Stimulated activated effector memory CD8-positive, alpha-beta T cell treated with anti-CD3 and anti-CD28 coated beads, Interleukin-12 subunit alpha, Interleukin-12 subunit beta, amount 100 ng/mL, for 72 hours (primary cell): ENCODE data around the gene CD151.

Source experiments
- ATAC-seq: fragments of 150-1000 bp; cut with Tn5 transposase; 2 replicates; pipeline ENCODE4 v1.10.0; 2021
- DNase-seq, 2 donors: peaks; one replicate each; pipeline ENCODE4 v3.0.0; 2021 to 2022; ENCODE audit warnings: low spot score in 2 of 2
- H3K27ac Mint-ChIP-seq: one replicate; pipeline ENCODE4 v1.8.0; 2022; ENCODE audit warnings: mild to moderate bottlenecking, mixed read lengths
- H3K36me3 Mint-ChIP-seq: one replicate; pipeline ENCODE4 v1.8.0; 2022; ENCODE audit warnings: mild to moderate bottlenecking, mixed read lengths
- H3K4me1 Mint-ChIP-seq: one replicate; pipeline ENCODE4 v1.8.0; 2022; ENCODE audit warnings: mixed read lengths
- H3K4me3 Mint-ChIP-seq: one replicate; pipeline ENCODE4 v1.8.0; 2022; ENCODE audit warnings: mild to moderate bottlenecking, mixed read lengths
- H3K9me3 Mint-ChIP-seq: one replicate; pipeline ENCODE4 v1.8.0; 2022; ENCODE audit warnings: mixed read lengths

CD151 gene

DNA sequence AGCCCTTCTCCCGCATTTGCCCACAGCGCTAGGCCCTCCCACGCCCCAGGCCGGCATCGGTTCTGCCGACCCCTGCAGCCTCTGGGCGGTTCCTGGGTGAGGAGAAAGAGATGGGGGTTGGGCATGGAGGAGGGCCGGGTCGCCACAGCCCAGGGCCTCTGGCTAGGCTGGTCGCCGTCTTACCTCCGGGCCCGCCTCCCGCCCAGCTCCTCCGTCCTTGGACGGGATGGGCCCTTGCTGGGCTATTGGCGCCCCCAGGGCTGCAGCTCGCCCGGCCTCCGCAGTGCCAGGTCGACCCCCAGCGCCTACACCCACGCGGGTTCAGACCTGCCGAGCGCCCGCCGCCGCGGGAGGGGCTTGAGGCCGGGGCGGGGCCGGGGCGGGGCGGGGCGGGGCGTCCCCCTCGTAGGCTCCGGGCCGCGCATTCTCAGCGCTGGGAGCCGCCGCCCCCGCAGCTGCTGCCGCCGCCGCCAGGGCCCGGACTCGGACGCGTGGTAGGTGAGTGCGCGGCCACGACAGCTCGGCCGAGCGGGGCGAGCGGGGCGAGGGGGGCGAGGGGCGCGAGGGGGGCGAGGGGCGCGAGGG is at the start of gene CD151:
Gene CD151 (plus strand): TSS at position 424 of the 585 bp plus-strand sequence. CDS start 3,118 bp downstream, outside the sequence.
- peak within 1 kb of the TSS; percentile 37 for H3K27ac Mint-ChIP-seq

DNA sequence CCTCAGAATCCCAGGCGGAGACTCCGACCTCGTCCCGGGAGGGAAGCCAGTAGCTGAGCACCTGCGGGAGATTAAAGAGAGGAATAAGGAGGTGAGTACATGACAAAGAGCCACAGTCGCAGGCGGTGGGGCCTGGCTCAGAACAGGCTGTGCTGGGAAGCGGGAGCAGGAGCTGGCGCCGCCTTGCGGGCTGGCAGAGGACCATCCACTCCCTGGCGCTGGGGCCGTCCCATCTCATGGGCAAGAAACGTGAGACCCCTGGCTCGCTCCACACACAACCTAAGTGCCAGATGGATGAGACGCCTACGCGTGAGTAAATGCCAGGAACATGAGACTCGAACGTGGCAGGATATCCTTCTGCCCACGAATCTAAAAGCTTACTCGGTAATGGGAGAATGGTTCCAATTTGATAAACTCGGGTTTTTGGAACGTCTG is 49.2 kb upstream of the CD151 start:
- H3K36me3 Mint-ChIP-seq, result peaks cover 7% of the 10 kb centered on the region
- no peak overlapping the region for H3K4me3 Mint-ChIP-seq
- DNase-seq (no peak), ATAC-seq (peak; percentile 61)
- no peaks in the 10 kb centered on the region for H3K9me3 Mint-ChIP-seq
- H3K4me1 Mint-ChIP-seq, result no peaks in the 10 kb centered on the region
- no peak overlapping the region for H3K27ac Mint-ChIP-seq

More for the DNA sequence above, at the start of gene CD151:
- H3K4me3 Mint-ChIP-seq, result peak within 1 kb of the TSS; percentile 70
- DNase-seq (no peak), ATAC-seq (peak; percentile 64)
- H3K9me3 Mint-ChIP-seq, result no peaks in the 10 kb centered on the region
- peaks cover 19% of the 10 kb centered on the region for H3K4me1 Mint-ChIP-seq
- H3K36me3 Mint-ChIP-seq, result peaks cover 9% of the 10 kb centered on the region

DNA sequence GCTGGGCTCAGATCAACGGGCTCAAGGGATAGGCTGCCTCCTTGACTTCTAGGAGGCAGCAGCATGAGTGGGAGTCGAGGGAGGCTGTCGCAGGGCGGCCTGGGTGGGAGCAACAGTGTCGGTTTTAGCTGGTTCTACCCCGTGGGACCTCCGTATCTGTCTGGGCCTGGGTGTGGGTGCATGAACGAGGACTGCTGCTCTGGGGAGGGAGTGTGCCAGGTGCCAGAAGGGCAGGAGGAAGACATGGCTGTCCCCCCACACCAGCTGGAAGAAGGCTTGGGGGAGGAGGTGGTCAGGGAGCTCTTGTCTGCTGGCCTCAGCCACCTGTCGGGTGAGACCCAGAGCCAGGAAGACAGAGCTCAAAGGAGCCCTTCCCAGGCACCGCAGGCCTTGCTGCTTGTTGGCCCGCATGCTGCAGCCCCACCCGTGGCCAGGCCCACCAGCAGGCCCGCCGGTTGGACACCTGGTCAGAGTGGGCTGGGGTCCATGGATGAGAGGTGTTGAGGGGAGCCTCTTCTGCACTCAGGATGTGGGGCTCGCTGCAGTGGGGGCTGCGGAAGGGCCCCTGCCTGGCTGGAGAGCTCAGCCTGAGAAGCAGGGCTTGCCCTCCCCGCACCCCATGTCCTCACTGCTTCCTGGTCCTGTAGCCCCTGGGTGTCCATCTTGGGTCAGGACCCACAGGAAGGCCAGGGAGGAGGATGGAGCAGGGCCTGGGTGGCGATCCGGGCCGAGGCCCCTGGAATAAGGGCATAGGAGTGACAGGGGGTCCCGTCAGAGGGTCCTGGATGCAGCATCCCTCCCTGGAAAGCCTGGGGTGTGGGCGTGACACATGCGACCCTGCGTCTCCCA is 46.3 kb upstream of the CD151 start:
- Mint-ChIP-seq H3K4me3 (no peak overlapping the region), H3K9me3 (no peaks in the 10 kb centered on the region), H3K36me3 (peaks cover 12% of the 10 kb centered on the region), H3K4me1 (no peaks in the 10 kb centered on the region), H3K27ac (no peak overlapping the region)
- ATAC-seq, result no peak
- DNase-seq, result no peak

DNA sequence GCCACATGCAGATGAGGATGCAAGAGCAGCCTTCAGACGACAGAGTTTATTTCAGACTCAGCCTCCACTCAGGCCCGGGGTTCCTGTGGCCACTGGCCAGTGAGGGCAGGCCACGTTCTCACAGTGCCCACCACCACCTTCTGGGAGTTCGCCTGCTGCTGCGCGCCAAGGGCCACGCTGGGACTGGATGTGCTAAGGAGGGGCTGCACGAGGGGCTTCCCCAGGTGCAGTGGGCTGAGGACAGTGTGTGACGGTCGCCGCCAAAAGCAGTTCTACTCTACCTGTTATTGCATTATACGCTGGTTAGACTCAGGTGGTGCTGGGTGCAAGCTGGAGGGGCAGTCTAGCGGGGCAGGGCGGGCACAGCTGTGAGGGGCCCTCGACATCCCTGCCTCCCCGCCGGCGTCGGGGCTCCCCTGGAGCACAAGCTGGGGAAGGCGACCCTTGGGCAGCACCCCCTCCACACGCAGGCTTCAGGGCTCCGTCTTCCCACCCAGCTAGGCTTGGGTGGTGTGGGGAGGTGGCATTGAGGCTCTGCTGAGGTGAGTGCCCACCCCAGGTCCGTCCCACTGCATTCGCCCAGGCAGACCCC is 45.6 kb upstream of the CD151 start:
- Mint-ChIP-seq H3K27ac (no peak overlapping the region), H3K36me3 (peaks cover 17% of the 10 kb centered on the region), H3K4me1 (no peaks in the 10 kb centered on the region), H3K9me3 (no peaks in the 10 kb centered on the region), H3K4me3 (no peak overlapping the region)
- ATAC-seq (no peak), DNase-seq (no peak)

DNA sequence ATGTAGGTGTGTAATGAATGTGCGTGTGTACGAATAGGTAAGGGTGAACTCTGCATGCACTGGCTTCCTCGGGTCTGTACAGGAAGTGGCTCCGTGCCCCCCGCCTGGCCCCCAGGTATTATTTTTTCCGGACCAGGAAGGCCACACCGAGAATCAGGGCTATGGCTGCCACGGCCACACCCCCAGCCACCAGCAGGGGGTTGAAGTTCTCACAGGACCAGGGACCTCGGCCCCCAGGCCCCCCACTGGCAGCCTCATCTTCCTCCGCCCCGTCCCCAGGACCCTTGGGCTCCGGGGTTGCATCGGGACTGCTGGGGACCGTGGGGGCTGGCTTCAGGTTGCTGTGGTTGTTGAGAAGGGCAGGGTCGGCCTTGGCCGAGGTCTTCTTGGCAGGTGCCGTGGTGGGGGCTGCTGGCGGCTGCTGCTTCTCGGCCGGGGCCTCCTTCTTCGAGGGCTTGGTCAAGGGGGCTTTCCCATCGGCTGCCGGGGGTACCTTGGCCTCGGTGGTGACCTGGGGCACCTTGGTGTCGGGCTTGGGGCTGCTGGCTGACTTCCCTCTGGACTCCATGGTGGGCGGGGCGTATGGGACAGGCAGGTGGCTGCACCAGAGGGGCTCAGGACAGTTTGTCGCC is 44.6 kb upstream of the CD151 start:
- H3K4me3 Mint-ChIP-seq, result no peak overlapping the region
- ATAC-seq, result no peak
- no peak overlapping the region for H3K27ac Mint-ChIP-seq
- peaks cover 20% of the 10 kb centered on the region for H3K36me3 Mint-ChIP-seq
- no peak for DNase-seq
- H3K4me1 Mint-ChIP-seq, result no peaks in the 10 kb centered on the region
- no peaks in the 10 kb centered on the region for H3K9me3 Mint-ChIP-seq

DNA sequence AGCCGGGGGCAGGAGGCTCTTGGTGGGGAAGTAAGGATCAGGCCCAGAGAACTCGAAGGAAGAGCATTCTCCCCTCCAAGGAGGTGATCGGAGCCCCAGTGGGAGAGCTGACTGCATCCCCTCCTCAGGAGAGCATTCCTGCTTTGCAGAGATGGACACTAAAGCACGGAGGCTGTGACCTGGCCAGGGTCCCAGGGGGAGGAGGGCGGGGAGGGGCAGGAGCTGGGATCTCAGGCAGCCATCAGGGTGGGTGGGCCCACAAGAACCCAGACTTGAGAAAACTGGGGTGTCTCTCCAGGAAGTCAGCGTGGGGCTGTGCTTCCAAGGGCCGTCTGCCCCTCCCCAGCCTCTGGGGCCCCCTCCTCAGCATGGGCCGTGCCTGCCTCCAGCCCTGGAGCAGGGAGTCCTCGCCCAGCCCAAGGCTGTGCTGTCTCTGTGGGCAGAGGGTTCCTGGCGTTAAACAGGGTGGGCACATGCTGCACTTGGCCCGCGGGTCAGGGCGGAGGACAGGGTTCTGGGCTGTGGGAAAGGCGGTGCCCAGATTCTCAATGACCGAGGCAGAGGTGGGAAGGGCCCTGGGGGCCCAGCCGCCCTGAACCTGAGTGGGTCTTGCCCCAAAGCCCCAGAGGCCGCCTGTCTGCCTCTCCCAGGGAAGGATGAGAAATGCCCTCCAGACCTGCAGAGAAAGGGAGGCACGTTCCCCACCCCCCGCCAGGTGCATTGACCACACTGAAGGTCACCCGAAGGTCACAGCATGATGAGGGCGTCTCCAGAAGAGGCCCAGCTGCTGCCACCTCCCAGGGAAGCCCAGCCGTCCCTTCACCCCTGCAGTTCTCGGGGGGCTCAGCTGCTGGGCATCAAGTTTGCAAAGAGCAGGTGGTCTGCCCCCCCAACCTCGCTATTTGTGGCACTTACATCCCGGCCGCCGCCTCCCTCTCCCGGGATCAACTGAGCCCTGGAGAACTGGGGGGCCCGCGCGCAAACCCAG is 43.5 kb upstream of the CD151 start:
- no peaks in the 10 kb centered on the region for H3K9me3 Mint-ChIP-seq
- H3K4me1 Mint-ChIP-seq, result no peaks in the 10 kb centered on the region
- DNase-seq, result no peak
- peak overlapping the region; percentile 25 for H3K4me3 Mint-ChIP-seq
- no peak overlapping the region for H3K27ac Mint-ChIP-seq
- ATAC-seq, result no peak
- peaks cover 29% of the 10 kb centered on the region for H3K36me3 Mint-ChIP-seq

DNA sequence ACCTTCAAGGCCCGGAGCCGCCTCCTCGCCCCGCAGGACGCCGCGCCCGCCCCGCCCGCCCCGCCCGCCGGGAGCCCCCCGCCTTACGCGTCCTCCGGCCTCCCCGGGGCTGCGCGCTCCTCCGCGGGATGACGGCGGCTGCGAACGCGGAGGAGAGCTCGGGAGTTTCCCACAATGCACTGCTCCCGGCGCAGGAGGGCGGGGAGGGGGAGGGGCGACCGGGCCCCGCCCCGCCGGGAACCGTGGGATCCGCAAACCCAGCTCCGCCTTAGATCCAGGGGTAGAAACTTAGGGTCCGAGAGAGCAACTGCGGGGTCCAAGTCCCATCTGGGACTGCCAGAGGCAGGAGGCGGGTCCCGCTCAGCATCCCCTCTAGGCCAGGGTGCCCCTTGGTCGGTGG is 42.8 kb upstream of the CD151 start, which contains the start of gene CEND1:
Gene CEND1 (minus strand): TSS at position 148 of the 400 bp plus-strand sequence. CDS start 1,514 bp downstream, outside the sequence.
- Mint-ChIP-seq H3K4me3 (peak within 1 kb of the TSS; percentile 25), H3K4me1 (no peaks in the 10 kb centered on the region), H3K27ac (no peak within 1 kb of the TSS), H3K36me3 (peaks cover 35% of the 10 kb centered on the region), H3K9me3 (no peaks in the 10 kb centered on the region)
- ATAC-seq (peak; percentile 44), DNase-seq (no peak)

DNA sequence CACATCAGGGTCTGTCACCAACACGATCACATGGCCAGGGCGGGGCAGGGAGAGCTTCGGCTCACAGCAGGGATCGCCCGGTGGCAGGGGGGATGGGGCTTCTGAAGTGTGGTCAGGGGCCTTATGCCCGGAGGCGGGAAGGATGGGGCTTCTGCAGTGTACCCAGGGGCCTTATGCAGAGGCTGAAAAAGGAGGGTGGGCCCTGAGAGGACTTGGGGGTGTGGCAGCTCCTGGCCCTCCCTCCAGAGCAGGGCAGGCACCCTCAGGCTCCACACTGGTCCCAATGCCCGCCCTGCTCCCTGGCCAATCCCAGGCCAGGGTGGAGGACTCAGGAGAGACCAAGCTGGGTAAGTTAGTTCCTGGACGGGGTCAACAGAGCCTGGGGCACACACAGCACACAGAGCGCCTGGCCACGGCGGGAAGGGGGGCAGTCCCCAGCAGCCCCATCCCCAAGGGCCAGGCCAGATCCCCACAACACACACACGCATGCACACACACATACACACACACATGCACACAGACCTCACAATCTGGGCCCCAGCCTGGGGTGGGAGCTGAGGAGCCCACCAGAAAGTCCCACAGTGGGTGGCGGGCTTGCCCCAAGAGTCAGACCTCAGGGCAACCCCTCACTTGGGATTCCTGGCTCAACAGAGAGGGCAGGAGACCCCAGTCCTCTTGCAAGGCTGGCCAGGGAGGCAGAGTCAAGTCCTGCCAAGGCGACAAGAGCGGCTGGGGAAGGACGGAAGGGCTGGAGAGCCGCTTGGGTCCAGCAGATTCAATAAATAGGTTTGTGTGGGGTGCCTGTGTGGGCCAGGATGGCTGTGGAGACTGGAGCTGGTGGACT is 41.8 kb upstream of the CD151 start:
- no peak overlapping the region for H3K27ac Mint-ChIP-seq
- H3K36me3 Mint-ChIP-seq, result peaks cover 35% of the 10 kb centered on the region
- no peaks in the 10 kb centered on the region for H3K9me3 Mint-ChIP-seq
- no peak overlapping the region for H3K4me3 Mint-ChIP-seq
- peaks cover 3% of the 10 kb centered on the region for H3K4me1 Mint-ChIP-seq
- peak; percentile 2 for ATAC-seq
- no peak for DNase-seq

DNA sequence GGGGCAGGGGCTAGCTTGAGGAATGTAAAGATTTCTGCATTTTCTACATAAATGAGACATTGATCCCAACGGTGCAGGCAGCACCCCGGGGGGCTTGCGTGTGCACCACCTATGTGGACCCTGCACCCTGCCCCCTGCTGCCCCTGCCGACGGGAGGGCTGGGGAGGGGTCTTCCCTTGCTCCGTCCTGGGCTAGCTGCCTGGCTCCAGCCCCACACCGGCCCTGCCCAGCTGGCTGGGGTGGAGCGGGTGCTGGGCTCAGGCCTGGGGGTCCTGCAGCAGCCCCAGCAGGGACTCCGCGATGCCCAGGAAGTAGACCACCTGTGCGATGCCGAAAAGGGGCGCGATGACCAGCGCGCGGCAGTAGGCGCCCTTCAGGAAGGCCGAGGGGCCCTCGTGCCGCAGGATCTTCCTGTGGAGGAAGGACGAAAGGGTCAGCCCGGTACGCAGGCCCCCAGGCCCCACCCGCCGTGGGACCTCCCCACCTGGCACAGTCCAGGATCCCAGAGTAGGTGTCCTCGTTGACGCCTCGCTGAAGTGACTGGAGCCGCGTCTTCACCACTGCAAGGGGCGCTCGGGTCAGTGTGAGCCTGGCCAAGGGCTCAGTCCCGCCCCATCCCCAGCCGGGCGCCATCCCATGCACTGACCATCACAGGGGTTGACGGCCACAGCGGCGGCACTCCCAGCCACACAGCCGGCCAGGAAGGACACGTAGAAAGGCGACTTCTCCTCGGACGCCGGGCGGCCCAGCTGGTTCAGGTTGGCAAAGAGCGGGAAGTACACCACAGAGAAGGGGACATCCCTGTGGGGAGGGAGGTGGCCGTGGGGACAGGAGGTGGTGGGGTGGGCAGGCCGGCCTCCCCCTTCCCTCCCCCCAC is 40.9 kb upstream of the CD151 start:
- Mint-ChIP-seq H3K36me3 (peaks cover 36% of the 10 kb centered on the region), H3K27ac (no peak overlapping the region), H3K9me3 (no peaks in the 10 kb centered on the region), H3K4me3 (no peak overlapping the region), H3K4me1 (peaks cover 12% of the 10 kb centered on the region)
- ATAC-seq (no peak), DNase-seq (no peak)

DNA sequence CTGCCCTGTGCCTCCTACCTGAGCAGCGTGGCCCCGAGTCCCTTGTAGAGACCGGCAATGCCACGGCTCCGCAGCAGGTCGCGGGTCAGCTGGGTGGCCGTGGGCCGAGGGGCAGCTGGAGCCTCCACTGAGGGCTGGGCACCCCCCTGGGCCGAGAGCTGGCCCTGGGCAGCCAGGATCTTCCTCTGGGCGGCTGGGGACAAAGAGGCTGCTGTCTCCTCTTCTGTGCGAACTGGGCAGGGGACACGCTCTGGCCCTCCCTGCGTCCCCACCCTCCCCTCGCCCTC is 40.3 kb upstream of the CD151 start:
- Mint-ChIP-seq H3K36me3 (peaks cover 42% of the 10 kb centered on the region), H3K27ac (no peak overlapping the region), H3K4me3 (no peak overlapping the region), H3K4me1 (peaks cover 18% of the 10 kb centered on the region), H3K9me3 (no peaks in the 10 kb centered on the region)
- DNase-seq, result no peak
- ATAC-seq, result no peak

DNA sequence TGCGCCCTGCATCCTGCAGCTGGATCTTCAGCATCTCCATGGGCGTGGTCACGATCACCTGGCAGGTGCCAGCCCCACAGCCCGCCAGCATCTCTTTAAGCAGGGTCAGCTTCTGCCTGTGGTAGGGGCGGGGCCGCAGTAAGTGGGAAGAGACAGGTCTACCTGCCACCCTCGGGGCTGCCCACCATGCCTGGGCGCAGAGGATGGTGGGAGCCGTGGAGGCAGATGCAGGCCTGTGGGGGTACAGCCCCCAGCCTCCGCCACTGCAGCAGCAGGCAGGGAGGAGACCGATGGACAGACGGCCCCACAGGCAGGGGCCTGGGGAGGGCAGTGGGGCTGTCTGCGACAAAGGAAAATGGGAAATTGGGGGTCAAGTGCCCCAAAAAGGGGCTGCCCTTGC is 39.9 kb upstream of the CD151 start:
- peaks cover 18% of the 10 kb centered on the region for H3K4me1 Mint-ChIP-seq
- H3K4me3 Mint-ChIP-seq, result no peak overlapping the region
- H3K9me3 Mint-ChIP-seq, result no peaks in the 10 kb centered on the region
- H3K36me3 Mint-ChIP-seq, result peaks cover 38% of the 10 kb centered on the region
- no peak overlapping the region for H3K27ac Mint-ChIP-seq
- ATAC-seq (no peak), DNase-seq (no peak)

DNA sequence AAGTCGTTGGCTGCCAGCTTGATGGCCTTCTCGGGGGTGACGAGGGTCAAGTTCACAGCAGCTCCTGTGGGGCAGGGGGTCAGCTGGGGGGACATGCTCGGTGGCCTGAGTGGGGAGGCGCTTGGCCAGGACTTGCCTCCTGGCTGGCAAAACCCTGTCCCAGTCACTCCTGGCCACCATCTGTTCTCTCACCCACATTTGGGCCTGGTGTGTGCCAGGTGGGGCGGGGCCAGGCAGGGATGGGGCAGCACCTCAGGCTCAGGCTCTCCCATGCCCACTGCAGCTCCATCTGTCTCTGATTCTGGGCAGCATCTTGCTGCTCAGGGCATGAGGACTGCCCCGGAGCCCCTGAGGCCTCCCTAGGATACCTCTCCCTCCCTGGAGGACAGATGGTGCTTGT is 39.2 kb upstream of the CD151 start:
- H3K4me1 Mint-ChIP-seq, result peaks cover 18% of the 10 kb centered on the region
- H3K4me3 Mint-ChIP-seq, result peak overlapping the region; percentile 86
- DNase-seq (no peak), ATAC-seq (no peak)
- no peak overlapping the region for H3K27ac Mint-ChIP-seq
- no peaks in the 10 kb centered on the region for H3K9me3 Mint-ChIP-seq
- H3K36me3 Mint-ChIP-seq, result peaks cover 36% of the 10 kb centered on the region
